ENCODE data around the gene VEGFA. TPM values are rescaled to one million over a fixed set of nuclear protein-coding genes. Genes with fewer than 3 reads are reported as not detected.
A peak's percentile ranks its signal among the peaks of the same experiment; 100 is the strongest.

The VEGFA gene
- total RNA-seq, 1 experiment from 2014 or later = 174 TPM

- Histone ChIP-seq H3K4me3 (ENCODE audit: low read depth, low read length) (no peak overlapping the region), H3K36me3 (ENCODE audit: control insufficient read depth, insufficient read depth, low read length) (no peaks in the 10 kb centered on the region), H3K27me3 (replicated peaks; ENCODE audit: control insufficient read depth, insufficient read depth, low read length) (no peaks in the 10 kb centered on the region), H3K9me3 (no peaks in the 10 kb centered on the region), H3K4me1 (peaks cover 67% of the 10 kb centered on the region)
- intact Hi-C loops (cut with micrococcal nuclease; ENCODE audit: unreplicated experiment) = loop anchor here (1.0 kb wide), 1 partner anchor 25 kb away; no protein-coding TSS in a partner anchor
- no peaks in the 10 kb centered on the region for H3K27me3 Mint-ChIP-seq (ENCODE audit: insufficient read depth, unreplicated experiment)
- peak; percentile 92 to 95 for DNase-seq
- peaks cover 70% of the 10 kb centered on the region for H3K4me1 Mint-ChIP-seq (ENCODE audit: low read depth, unreplicated experiment)
- H3K4me3 Mint-ChIP-seq (ENCODE audit: unreplicated experiment) = peak overlapping the region; percentile 44
- H3K36me3 Mint-ChIP-seq (ENCODE audit: insufficient read depth, unreplicated experiment) = peaks cover 8% of the 10 kb centered on the region
- BruUV-seq (replicated peaks) = no TSS peak
- CTCF ChIA-PET = interaction anchor here (1.2 kb wide), 1 partner anchor 12 kb away, joined by 3 read pairs; no protein-coding TSS in a partner anchor
- TF ChIP-seq CTCF (IDR thresholded peaks at IDR 0.05; ENCODE audit: insufficient read depth in 1 of 2, low read depth in 1 of 2, low read length in 1 of 2, severe bottlenecking in 1 of 2, unreplicated experiment in 1 of 2) = no peak
- POLR2A ChIA-PET = no interaction called here
- H3K27ac Mint-ChIP-seq (ENCODE audit: unreplicated experiment) = peak overlapping the region; percentile 93
- no peaks in the 10 kb centered on the region for H3K9me3 Mint-ChIP-seq (ENCODE audit: unreplicated experiment)
Measured at GRCh38 chr6:43798688-43799444, 28.9 kb downstream of the VEGFA start.

GRCh38 chr6:43799551-43800297 lies 29.7 kb downstream of the VEGFA start:
- peaks cover 78% of the 10 kb centered on the region for H3K4me1 Mint-ChIP-seq (ENCODE audit: low read depth, unreplicated experiment)
- peak overlapping the region; percentile 93 for H3K27ac Mint-ChIP-seq (ENCODE audit: unreplicated experiment)
- no peaks in the 10 kb centered on the region for H3K27me3 Mint-ChIP-seq (ENCODE audit: insufficient read depth, unreplicated experiment)
- BruUV-seq (replicated peaks) = no TSS peak
- peaks cover 8% of the 10 kb centered on the region for H3K36me3 Mint-ChIP-seq (ENCODE audit: insufficient read depth, unreplicated experiment)
- POLR2A ChIA-PET = interaction anchor here (0.8 kb wide), 1 partner anchor 127 kb away, joined by 4 read pairs; no protein-coding TSS in a partner anchor
- no peak overlapping the region for H3K4me3 ChIP-seq (ENCODE audit: low read depth, low read length)
- intact Hi-C loops (cut with micrococcal nuclease; ENCODE audit: unreplicated experiment) = no loop called here
- H3K9me3 Mint-ChIP-seq (ENCODE audit: unreplicated experiment) = no peaks in the 10 kb centered on the region
- H3K27me3 ChIP-seq (replicated peaks; ENCODE audit: control insufficient read depth, insufficient read depth, low read length) = no peaks in the 10 kb centered on the region
- DNase-seq = no peak
- CTCF ChIA-PET = interaction anchor here (1.2 kb wide), 1 partner anchor 13 kb away, joined by 3 read pairs; no protein-coding TSS in a partner anchor
- no peak for TF ChIP-seq CTCF (IDR thresholded peaks at IDR 0.05; ENCODE audit: insufficient read depth in 1 of 2, low read depth in 1 of 2, low read length in 1 of 2, severe bottlenecking in 1 of 2, unreplicated experiment in 1 of 2)
- no peaks in the 10 kb centered on the region for H3K36me3 ChIP-seq (ENCODE audit: control insufficient read depth, insufficient read depth, low read length)
- H3K9me3 ChIP-seq = no peaks in the 10 kb centered on the region
- H3K4me1 ChIP-seq = peaks cover 74% of the 10 kb centered on the region
- no peak overlapping the region for H3K4me3 Mint-ChIP-seq (ENCODE audit: unreplicated experiment)

GRCh38 chr6:43800298-43800623 lies 30.2 kb downstream of the VEGFA start:
- no peaks in the 10 kb centered on the region for H3K9me3 Mint-ChIP-seq (ENCODE audit: unreplicated experiment)
- Histone ChIP-seq H3K27me3 (replicated peaks; ENCODE audit: control insufficient read depth, insufficient read depth, low read length) (no peaks in the 10 kb centered on the region), H3K9me3 (no peaks in the 10 kb centered on the region), H3K4me3 (ENCODE audit: low read depth, low read length) (no peak overlapping the region), H3K4me1 (peaks cover 79% of the 10 kb centered on the region), H3K36me3 (ENCODE audit: control insufficient read depth, insufficient read depth, low read length) (no peaks in the 10 kb centered on the region)
- TF ChIP-seq CTCF (IDR thresholded peaks at IDR 0.05; ENCODE audit: insufficient read depth in 1 of 2, low read depth in 1 of 2, low read length in 1 of 2, severe bottlenecking in 1 of 2, unreplicated experiment in 1 of 2) = no peak
- CTCF ChIA-PET = interaction anchor here (1.2 kb wide), 1 partner anchor 13 kb away, joined by 3 read pairs; no protein-coding TSS in a partner anchor
- no TSS peak for BruUV-seq (replicated peaks)
- H3K4me3 Mint-ChIP-seq (ENCODE audit: unreplicated experiment) = no peak overlapping the region
- H3K27ac Mint-ChIP-seq (ENCODE audit: unreplicated experiment) = peak overlapping the region; percentile 93
- peaks cover 84% of the 10 kb centered on the region for H3K4me1 Mint-ChIP-seq (ENCODE audit: low read depth, unreplicated experiment)
- no peak for DNase-seq
- peaks cover 8% of the 10 kb centered on the region for H3K36me3 Mint-ChIP-seq (ENCODE audit: insufficient read depth, unreplicated experiment)
- POLR2A ChIA-PET = interaction anchor here (0.8 kb wide), 1 partner anchor 126 kb away, joined by 4 read pairs; no protein-coding TSS in a partner anchor
- intact Hi-C loops (cut with micrococcal nuclease; ENCODE audit: unreplicated experiment) = no loop called here
- H3K27me3 Mint-ChIP-seq (ENCODE audit: insufficient read depth, unreplicated experiment) = no peaks in the 10 kb centered on the region

Measured in Caco-2 (cell line).